AG09319 (cell line): ENCODE data around the gene SMIM23.

Experiments
- DNase-seq: peaks from one replicate; pipeline ENCODE4 v3.0.0-alpha.2; 2010; ENCODE audit warnings: low read depth; ENCODE audit errors: extremely low read depth
- TF ChIP-seq, protein P1 (sequence below): IDR thresholded peaks from 2 replicates; pipeline ENCODE4 v1.5.1; 2011; ENCODE audit warnings: low read depth, mild to moderate bottlenecking, inconsistent platforms, low read length, moderate library complexity

Gene SMIM23

DNA sequence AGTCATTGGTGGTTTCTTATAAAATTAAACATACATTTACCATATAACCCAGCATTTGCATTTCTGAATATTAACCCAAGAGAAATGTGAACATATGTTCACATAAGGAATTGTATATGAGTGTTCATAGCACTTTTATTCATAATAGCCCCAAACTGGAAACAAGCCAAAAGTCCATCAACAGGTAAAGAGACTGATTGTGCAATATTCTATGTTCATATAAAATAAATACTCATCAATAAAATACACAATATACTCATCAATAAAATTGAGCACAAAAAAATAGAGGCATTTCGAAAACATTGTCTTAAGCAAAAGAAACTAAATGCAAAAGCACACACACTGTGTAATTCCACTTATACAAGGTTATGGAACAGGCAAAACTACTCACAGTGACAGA is 3.7 kb downstream of the SMIM23 start:
- TF ChIP-seq, protein P1, sequence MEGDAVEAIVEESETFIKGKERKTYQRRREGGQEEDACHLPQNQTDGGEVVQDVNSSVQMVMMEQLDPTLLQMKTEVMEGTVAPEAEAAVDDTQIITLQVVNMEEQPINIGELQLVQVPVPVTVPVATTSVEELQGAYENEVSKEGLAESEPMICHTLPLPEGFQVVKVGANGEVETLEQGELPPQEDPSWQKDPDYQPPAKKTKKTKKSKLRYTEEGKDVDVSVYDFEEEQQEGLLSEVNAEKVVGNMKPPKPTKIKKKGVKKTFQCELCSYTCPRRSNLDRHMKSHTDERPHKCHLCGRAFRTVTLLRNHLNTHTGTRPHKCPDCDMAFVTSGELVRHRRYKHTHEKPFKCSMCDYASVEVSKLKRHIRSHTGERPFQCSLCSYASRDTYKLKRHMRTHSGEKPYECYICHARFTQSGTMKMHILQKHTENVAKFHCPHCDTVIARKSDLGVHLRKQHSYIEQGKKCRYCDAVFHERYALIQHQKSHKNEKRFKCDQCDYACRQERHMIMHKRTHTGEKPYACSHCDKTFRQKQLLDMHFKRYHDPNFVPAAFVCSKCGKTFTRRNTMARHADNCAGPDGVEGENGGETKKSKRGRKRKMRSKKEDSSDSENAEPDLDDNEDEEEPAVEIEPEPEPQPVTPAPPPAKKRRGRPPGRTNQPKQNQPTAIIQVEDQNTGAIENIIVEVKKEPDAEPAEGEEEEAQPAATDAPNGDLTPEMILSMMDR = no peak
- DNase-seq = no peak

DNA sequence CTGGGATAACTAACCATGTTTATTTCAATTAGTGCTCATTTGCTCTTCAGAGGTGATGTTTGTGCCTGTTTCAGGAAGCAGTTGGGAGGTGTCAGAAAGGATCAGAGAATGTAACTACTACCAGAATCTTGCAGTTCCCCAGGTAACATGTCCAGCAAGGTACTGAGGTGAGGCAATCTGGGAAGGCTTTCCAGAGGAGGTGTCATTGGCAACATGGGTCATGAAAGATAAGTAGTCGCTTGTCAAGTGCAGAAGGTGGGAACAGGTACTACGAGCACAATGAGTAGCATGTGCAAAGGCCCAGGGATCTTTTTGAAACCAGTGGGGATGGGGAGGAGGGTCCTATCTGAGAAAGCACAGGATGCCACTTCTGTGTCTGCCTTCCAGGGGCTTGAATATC is 4.8 kb downstream of the SMIM23 start:
- DNase-seq = no peak
- TF ChIP-seq, protein P1 = no peak

DNA sequence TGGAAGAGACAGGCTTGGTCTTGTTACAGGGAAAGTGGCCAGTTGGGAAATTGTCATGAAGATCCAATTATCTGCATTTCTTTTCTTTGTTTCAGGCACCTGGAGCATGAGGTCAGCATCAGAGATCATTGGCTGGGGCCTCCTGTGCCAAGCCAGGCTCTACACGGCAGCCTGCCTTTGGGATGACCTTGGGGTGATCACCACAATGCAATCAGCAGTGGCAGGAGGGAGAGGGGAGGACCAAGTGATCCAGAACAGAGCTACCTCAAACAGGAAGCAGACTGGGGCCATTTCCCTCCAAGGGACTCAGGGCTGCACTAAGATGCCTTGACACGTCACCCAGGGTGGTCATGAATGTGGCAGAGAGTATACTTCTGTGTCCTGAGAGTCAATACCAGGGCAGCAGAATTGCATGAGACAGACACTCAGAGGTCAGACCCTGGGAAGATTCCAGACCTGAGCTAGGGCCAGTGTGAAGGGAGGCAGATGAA is 8.9 kb downstream of the SMIM23 start:
- TF ChIP-seq, protein P1 = no peak
- no peak for DNase-seq

DNA sequence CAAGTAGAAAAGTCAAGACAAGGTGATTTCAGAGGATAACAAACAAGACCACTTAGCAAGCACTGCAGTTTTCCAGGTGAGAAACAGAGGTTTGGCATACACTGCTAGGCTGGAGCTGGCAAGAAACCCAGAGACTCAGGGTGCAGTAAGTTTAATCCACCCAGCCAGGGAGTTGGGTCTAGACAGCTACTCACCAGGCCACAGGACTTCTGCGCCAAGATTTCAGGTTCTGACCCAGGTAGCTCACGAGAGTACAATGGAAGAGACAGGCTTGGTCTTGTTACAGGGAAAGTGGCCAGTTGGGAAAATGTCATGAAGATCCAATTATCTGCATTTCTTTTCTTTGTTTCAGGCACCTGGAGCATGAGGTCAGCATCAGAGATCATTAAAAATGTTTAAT is 9.8 kb downstream of the SMIM23 start:
- DNase-seq = no peak
- TF ChIP-seq, protein P1 = no peak

DNA sequence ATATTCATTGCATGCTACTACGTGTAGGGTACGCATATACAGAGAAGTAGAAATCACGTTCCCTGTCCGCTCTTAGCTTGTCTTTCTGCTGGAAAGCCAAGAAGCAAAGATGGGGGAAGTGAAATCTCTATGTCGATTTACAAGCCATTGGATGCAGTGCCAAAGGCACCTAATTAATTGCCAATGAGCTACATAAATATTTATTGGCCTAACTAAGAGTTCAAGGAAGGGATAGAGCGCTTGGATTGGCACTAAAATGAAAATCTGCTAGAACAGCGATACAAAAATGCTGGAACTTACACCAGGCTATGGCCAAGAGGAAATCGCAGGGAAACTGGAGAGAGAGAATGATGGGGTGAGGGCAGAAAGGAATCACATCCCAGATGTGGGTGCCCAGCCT is 10.8 kb downstream of the SMIM23 start:
- DNase-seq = no peak
- TF ChIP-seq, protein P1 = no peak

DNA sequence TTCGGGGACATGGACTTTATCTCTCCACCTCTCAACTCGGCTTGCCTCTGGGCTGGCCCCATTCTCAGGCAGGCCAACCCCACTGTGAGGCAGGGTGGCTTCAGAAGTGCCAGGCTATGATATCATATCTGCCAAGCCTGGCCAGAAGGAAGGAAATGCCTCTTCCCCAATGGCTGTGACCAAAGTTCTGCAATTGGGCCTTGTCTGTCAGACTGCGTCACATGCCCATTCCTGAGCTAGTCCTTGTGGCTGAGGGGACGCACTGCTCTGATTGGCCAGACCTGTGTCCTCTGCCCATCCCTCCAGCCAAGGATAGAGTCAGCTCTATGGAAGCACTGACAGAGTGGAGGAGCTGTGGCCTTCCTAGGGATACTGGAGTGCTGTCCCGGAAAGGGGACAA is 11.9 kb downstream of the SMIM23 start:
- no peak for DNase-seq
- TF ChIP-seq, protein P1 = no peak

DNA sequence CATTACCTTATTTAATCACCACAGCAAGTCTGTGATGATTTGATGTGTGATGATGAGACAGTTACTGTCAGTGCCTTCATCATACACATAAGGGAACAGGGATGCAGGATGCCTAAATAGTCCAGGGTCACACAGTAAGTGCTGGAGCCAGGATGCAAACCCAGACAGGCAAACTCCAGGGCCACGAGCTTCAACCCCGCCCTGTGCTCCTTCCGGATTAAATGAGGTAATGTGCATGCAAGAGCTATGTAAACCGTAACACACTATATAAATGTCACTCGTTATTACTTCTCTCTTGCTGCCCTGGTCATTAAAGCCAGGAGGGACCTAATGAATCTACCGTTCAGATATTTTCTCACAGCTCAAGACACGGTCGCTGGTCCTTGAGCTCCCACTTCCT is 12.8 kb downstream of the SMIM23 start:
- TF ChIP-seq, protein P1 = no peak
- no peak for DNase-seq
